Activated T-helper 9 cell treated with anti-CD3 and anti-CD28 coated beads, Interleukin-2, amount 50 U/mL, for 16 hours (primary cell): Measurements from ENCODE around the gene MOK.
A peak's percentile ranks its signal among the peaks of the same experiment; 100 is the strongest.
"Not testable (repeated sequence)": the region's sequence is repeated elsewhere in the genome, so short reads cannot be mapped to it uniquely, and the experiment has no call there.

ENCODE experiments used
- DNase-seq: peaks from one replicate; pipeline ENCODE4 v3.0.0-alpha.2; 2020; ENCODE audit warnings: low read depth

The MOK gene

DNA sequence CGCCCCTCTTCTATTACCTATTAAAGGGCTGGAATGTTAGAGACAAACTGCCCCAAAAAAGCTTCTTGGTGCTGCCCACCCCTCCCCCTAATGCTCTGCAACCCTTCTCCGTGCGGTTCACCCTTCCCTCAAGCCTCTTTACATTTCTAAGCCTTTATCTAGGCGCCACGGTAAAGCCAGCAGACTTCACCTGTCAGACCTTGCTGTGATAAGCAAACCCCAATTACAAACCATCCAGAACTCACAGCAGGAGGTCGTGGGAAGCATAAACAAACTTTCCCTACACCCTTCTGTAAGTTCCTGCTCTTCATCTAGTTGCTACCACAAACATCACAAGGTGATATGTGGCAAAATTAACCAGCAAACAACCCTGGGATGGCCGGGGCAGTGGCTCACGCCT, 56.8 kb downstream of the MOK start:
- no peak for DNase-seq

DNA sequence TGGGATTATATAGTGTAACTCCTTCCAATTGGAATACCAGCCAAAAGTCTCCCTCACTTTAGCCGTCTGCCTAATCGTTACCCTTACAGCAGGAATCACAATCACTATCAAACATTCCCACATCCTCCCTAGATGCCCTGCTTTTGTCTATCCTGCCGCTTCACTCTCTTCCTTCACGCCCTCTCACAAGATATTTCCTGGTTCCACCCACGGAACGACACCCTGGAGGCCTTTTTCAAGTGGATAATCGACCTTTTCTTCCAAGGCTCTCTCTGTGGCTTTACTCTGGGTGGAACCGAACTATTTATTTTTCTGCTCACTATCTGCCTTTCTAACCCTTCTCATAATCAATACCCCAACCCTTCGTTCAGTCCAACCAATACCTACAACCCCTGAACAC, 58.9 kb downstream of the MOK start:
- no peak for DNase-seq

DNA sequence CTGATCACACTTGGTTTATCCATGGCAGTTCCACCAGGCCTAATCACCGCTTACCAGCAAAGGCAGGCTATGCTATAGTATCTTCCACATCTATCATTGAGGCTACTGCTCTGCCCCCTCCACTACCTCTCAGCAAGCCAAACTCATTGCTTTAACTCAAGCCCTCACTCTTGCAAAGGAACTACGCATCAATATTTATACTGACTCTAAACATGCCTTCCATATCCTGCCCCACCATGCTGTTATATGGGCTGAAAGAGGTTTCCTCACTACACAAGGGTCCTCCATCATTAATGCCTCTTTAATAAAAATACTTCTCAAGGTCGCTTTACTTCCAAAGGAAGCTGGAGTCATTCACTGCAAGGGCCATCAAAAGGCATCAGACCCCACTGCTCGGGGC, 61.2 kb downstream of the MOK start:
- not testable (repeated sequence) for DNase-seq

DNA sequence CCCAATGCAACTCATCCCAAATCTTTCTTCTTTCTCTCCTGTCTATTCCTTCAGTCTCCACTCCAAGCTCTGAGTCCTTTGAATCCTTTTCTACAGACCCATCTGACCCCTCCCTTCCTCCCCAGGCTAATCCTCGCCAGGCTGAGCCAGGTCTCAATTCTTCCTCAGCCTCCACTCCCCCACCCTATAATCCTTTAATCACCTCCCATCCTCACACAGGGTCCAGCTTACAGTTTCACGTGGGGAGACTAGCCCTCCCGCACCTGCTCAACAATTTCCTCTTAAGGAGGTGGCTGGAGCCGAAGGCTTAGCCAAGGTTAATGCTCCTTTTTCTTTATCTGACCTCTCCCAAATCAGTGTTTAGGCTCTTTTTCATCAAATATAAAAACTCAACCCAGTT, 63.8 kb downstream of the MOK start:
- no peak for DNase-seq

DNA sequence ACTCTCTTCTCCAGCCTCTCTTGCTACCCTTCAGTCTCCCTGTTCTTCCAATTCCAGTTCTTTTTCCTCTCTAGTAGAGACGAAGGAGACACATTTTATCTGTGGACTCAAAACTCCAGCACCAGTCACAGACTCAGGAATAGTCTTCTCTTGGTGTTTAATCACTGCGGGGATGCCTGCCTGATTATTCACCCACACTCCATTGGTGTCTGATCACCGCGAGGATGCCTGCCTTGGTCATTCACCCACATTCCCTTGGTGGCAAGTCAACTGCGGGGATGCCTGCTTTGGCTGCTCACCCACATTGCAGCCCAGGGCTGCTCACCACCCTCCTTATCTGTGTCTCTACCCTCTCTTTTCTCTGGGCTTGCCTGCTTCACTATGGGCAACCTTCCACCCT, 64.5 kb downstream of the MOK start:
- DNase-seq: not testable (repeated sequence)

DNA sequence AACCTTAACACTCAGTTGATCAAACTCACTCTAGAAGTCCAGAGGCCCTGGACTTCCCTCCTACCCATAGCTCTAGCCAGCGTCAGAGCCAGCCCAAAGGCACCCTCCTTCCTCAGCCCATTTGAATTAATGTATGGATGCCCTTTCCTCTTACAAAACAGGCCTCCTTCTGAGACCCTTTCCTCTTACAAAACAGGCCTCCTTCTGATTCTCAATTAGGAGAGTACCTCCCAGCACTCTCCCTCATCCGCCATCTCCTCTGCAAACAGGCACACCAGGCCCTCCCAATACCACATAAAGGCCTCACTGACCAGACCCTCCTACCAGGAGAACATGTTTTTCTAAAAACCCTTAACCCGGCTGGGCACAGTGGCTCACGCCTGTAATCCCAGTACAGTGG, 65.7 kb downstream of the MOK start:
- DNase-seq: no peak

DNA sequence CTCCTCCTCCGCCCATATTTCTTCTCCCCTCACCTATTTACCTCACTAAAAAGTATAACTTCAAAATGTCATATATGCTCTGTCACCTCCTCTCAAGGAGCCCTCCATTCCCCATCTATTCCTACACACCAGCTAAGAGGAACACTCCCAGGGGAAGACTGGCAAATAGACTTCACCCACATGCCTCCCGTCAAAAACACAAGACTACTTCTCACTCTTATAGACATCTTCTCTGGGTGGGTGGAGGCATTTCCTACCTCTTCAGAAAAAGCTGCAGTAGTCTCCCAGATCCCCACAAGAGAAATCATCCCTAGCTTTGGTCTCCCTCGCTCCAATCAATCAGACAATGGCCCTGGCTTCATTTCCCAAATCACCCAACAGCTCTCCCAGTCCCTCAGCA, 66.2 kb downstream of the MOK start:
- no peak for DNase-seq

DNA sequence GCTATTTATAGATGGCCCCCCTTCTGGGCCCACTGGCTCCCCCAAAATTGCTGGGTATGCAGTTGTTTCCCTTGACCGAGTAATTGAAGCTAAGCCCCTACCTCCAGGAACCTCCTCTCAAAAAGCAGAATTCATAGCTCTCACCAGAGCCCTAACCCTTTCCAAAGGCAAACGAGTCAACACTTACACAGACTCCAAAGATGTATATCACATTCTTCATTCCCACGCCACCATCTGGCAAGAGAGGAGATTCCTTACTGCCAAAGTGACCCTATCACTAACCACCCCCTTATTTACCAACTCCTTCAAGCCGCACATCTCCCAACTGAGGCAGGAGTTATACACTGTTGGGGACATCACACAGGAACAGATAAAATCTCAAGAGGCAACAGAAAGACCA, 66.8 kb downstream of the MOK start:
- DNase-seq: no peak

DNA sequence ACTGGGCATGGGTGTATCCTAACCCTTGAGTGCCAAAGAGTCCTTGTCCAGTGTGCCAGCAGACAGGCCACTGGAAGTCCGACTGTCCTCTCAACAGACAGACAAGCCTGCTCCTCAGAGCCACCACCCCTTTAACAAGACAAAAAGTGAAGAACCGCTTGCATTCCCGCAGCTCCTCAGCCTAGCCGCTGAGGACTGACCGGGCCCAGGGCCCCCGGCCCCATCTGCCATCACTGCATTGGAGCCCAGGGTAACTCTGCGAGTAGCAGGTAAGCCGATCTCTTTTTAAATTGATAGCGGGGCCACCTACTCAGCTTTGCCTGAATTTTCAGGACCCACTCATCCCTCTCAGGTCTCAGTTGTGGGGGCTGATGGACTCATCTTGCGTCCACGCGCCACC, 68.9 kb downstream of the MOK start:
- no peak for DNase-seq

DNA sequence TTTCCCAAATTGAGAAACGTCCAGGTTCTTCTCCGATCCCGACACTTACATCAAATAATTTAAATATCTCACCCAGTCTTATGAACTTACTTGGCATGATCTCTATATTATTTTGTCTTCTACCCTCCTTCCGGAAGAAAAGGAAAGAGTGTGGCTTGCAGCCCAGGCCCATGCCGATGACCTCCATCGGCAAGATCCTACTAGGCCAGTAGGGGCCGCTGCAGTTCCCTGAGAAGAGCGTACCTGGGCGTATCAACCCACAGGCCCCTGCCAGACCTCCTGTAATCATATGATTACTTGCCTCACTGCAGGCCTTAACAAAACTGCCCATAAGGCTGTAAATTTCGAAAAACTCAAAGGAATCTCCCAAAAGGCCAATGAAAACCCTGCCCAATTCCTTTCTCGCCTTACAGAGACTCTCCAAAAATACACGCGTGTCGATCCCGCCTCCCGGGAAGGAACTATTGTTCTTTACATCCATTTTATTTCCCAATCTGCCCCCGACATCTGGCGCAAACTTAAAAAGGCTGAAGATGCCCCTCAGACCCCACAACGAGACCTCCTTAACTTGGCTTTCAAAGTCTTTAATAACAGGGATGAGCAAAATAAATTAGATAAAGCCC, 69.6 kb downstream of the MOK start:
- peak; percentile 60 for DNase-seq

DNA sequence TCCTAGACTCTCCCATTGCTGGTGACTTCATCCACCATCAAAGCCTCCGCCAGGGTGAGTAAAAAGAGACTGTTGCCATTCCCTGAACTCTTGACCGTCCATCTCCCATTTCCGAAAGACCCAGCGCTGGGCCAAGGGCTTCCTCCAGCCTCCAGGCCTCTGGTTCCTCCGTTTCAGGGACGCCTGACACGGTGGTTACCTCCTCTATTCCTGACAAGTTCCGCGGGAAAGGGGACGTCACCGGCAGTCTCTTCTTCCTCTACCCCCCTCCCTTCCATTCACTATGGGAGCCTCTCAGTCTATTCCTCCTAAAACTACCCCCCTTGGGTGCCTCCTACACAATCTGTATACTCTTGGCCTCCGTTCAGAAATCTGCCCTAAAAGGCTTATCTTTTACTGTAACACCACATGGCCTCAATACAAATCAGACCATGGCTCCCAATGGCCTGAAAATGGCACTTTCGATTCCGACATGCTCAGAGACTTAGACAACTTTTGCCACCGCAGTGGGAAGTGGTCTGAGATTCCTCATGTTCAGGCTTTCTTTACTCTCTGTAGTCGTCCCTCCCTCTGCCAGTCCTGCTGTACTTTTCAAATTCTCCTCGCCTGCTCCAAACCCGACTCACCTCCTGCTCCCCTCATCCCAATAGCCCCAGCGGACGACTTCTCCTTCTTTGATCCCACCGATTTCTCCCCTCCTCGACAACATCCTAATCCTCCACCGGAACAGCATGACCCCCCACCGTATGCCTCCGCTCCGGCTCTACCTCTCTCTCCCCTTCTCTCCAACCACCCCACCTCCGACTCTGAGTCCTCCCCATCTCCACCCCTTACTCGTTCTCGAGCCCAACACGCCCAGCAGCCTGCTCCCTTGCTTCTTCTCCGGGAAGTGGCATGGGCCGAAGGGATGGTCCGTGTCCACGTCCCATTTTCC, 70.4 kb downstream of the MOK start:
- DNase-seq: no peak

DNA sequence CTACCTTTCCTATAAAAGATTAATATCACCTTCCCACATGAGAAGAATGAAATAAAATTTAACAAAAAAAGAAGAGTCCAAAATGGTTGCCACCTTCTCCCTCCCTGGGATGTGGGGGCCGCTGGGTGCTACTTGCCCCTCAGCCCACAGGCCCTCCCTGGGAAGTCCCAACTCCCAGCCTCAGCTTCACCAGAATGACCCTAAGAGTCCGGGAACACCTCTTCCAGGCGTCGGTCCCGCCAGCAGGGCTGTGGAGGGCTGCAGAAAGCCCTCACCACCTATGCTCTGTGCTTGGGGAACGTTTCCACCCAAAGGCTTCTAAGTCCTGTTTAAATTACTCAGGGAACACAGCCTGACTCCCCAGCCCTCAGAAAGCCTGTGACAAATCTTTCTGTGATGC, 71.9 kb downstream of the MOK start:
- no peak for DNase-seq

DNA sequence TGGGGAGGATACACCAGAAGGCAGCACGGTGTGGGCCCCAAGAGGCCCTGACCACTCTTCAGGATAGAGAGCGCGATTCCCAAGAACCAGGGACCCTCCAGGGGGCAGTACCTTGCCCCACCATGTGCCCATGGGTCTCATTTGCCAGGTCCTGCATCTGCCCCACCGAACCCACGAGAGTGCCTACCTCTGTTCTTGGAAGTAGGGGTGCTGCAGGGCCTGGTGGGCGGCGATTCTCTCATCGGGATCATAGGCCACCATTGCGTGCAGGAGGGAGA, 72.7 kb downstream of the MOK start:
- DNase-seq: no peak

DNA sequence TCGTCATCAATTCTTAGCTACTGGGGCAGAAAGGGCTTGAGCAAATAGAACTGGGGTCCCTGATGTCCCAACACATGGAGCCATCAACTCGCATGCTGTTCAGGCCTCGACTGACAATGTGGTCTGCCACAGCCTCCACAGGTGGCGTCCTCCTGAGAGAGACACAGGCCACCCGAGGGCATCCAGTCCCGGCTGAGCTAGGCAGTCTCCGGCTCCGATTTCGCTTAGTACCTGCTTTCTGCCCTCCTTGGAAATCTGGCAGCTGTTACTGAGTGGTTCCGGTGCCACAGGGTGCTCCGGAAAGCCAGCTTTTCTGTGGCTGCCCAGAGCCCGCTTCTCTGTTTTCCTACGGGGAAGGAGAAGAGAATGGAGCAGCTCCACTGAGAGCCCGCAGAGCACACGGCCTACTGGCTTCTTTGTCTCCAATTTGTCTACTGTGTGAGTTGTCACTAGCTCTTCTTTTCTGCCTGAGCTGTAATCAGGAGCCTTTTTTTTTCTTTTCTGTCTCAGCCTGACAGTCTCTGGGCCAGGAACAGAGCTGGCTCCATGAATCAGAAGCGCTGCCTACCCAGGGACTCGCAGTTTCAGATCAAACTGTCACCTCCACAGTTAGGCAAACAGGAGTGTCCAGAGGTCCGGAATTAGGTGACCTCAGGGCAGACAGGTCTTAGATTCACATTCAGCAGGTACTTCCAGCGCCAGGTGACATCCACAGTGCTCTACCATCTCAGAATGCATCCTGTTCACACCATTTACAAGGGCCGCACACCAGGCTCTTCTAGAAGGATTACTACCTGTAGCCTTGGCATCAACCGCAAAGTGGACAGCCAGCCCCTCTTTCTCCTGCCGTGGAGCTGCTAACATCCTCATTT, 73.3 kb downstream of the MOK start:
- no peak for DNase-seq

DNA sequence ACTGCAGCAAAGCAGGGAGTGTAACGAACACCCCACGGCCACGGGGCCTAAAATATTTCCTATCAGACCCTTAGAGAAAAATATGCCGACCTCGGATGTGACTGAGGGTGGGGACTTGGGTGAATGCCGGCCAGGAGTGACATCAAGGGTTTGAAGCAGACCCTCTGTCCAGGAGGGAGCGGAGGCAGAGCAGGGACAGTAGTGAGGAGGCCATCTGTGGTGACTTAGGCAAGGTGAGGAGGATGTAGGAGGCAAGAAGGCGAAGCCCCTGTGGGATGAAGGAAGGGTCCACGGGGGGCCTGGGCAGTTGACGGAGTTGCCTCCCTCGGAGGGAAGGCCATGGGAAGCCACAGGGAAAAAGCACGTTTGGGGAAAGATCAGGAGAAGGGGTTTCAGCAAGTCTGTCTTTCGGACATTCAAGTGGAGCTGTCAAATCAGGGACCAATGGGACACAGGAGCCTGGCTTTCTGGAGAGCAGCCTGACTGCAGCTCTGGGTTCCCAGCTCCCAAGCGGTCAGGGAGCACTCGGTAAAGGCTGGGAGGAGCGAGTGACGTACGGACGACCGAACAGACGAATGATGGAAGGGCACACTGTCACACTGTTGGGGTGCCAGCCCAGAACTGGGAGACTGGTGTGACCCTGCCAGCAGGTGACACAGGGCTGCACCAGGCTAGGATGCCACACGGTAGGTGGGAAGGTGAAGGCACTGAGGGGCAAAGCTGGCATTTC, 74.3 kb downstream of the MOK start:
- DNase-seq: no peak

DNA sequence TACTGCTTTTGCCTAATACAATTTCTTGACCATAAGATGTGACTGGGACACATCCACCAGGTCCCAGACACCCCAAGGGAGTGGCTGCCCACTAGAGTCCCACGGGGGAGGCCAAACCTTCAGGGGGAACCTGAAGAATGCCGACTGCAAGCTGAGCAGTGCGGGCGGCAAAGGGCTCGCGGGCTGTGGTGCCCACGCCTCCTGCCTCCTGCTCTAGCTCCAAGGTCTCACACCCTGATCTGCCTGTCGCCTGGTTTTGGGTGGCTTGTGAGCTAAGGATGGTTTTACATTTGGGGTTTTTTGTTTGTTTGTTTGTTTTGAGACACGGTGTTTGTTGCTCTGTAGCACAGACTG, 75.2 kb downstream of the MOK start:
- DNase-seq: no peak

DNA sequence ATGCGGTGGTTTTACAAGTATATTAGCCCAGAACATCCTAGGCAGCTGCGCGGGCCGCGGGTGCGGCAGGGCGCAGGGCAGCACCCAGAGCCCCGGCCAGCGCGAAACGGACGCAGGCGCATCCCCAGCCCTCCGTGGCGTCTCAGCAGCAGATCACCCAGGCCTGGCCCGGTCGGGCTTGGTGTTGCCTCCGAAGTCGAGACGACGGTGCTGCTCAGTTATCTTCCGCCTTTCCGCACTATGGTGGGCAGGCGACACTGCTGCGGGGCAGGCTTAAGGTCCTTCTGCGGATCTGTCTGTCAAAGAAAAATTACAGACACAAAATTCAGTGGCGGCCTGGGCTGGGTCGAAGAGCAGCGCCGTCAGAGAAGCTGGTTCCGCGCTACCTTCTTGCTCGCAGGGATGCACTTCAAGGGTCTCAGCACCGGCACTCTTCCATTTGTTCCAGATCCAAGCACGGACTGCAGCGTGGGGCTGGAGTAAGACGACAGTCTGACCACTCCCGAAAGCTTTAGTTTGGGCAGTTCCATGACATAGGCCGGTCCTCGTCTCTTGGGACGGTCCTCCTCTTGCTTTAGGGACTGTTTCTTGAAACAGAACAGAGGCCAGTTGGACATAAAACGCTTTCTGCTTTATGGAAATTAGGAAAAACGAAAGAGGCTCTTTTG, 75.8 kb downstream of the MOK start:
- DNase-seq: no peak

DNA sequence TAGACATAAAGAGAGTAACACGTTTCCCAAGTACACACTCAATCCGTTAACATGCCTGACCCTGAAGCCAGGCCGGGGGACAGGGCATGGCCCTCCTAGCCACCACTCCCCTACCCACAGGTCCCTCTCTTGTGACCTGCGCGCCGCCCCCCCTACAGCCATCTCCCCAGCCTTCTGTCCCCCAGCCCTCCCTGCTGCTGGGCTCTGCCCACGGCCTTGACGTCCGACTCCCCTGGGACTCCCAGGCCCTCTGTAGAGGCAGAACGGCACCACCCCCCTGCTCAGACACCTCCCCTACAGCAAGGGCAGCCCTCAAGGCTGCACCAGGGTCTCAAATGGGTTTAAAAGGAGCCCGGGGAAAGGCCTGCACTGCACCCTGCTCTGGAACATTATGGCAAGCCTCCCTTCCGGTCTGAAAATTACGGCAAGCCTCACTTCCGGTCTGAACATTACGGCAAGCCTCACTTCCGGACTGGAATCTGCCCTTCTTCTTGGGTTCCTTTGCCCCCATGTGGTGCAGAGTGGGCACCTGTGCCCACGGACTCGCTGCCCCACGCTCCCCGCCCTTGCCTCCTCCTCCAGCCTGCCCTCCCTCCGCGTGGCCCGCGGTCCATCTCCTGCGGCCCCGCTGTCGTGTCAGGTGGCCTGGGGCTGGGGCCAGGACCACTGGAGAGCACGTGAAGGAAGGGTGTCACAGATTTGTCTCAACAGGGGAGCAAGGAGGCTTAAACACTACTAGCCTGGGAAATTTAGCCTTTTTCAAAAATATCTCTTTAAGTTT, 77.6 kb downstream of the MOK start:
- no peak for DNase-seq

DNA sequence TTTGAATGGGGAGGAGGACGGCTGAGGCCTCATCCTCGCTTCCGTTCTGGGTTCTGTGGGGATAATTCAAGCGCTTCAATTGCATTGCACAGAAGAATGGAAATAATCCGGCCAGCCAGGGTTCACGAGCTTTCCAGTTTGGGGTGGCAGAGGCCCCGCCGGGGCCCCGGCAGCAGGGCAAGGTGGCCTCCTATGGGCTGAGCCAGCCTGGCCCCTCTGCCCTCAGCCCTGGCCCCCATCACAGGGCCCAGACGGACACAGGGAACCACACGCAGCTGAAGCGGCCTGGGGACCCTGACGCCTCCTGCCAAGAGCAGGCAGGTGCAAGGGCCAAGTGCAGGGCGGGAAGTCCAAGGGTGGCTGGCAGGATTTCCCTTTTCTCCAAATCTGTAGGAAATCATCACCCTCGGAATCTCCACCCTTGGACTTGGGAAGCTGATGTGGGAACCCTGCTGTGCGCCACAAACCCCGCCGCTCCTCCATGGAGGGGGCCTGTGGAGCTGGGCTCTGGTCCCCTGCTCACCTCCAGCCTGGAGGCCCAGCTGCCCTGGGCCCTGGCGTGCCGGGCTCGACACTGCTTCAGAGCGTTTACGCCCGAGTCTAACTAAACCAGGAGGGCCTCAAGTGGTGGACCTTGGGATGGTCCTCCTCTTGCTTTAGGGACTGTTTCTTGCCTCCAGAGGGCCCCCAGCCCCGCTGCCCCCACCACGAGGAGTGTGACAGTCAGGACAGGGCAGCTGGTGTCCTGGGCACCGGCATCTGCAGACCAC, 78.4 kb downstream of the MOK start:
- DNase-seq: no peak

DNA sequence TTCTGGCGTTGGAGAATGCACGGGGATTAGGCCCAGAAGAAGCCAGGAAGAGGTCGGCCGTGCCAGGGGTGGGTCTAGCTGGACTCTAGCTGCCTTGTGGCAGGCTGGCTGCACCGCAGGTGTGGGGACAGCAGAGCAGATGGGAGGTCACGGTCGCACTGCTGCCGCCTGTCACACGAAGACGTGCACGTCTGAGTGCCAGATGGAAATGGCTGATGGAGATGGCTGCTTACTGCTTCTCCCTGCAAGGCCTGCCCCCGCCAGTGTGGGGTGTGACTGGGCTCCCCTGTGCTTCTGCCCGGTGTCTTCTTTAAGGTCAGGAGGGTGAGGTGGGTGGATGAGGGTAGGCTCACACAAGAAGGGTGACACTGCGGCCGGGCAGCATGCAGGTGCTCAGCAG, 79.0 kb downstream of the MOK start:
- DNase-seq: no peak
